CD4-positive, alpha-beta memory T cell (primary cell): Measurements from ENCODE around the gene EMILIN1. TPM values are rescaled to one million over a fixed set of nuclear protein-coding genes. Genes with fewer than 3 reads are reported as not detected.

Experiments
- CTCF ChIA-PET: fragments of 350-600 bp; sonication (Branson Sonifier 250); formaldehyde crosslinking; loops from one replicate; lab custom pipeline; 2021; ENCODE audit warnings: inconsistent platforms; ENCODE audit not compliant: partially characterized antibody; lab: Charles Lee
- POLR2A ChIA-PET: fragments of 350-600 bp; sonication (Branson Sonifier 250); formaldehyde crosslinking; loops from one replicate; lab custom pipeline; 2021; ENCODE audit not compliant: partially characterized antibody; lab: Charles Lee
- DNase-seq, 5 donors: peaks; one replicate each; pipeline versions ENCODE4 v3.0.0 to v3.0.0-alpha.2; 2020 to 2022; ENCODE audit warnings: mixed read lengths in 1 of 5
- H3K27ac ChIP-seq: one replicate; pipeline ENCODE4 v1.7.0; 2013; ENCODE audit warnings: low read depth, low read length
- H3K27me3 ChIP-seq: 2 replicates; pipeline ENCODE4 v1.7.0; 2013; ENCODE audit warnings: mild to moderate bottlenecking, low read length, moderate library complexity; ENCODE audit not compliant: insufficient read depth
- H3K36me3 ChIP-seq: 2 replicates; pipeline ENCODE4 v1.7.0; 2013; ENCODE audit warnings: mild to moderate bottlenecking, low read length, moderate library complexity; ENCODE audit not compliant: insufficient read depth
- H3K4me1 ChIP-seq: 2 replicates; pipeline ENCODE4 v1.7.0; 2013; ENCODE audit warnings: mild to moderate bottlenecking, low read length, moderate library complexity; ENCODE audit not compliant: insufficient read depth
- H3K4me3 ChIP-seq, 2 donors: one replicate each; pipeline ENCODE4 v1.7.0; 2013; ENCODE audit warnings: low read length in 2 of 2, mild to moderate bottlenecking in 1 of 2
- H3K9me3 ChIP-seq, 2 donors: one replicate each; pipeline ENCODE4 v1.7.0; 2013; ENCODE audit warnings: low read length in 2 of 2, control low read depth in 1 of 2; ENCODE audit not compliant: control insufficient read depth in 1 of 2
- H3K27ac Mint-ChIP-seq, 7 donors: one replicate each; pipeline ENCODE4 v1.8.0; 2020 to 2021; ENCODE audit warnings: mixed read lengths in 7 of 7, mild to moderate bottlenecking in 6 of 7, inconsistent platforms in 3 of 7, moderate library complexity in 3 of 7
- H3K27me3 Mint-ChIP-seq, 2 donors: one replicate each; pipeline ENCODE4 v1.8.0; 2020 to 2021; ENCODE audit warnings: mixed read lengths in 2 of 2
- H3K36me3 Mint-ChIP-seq, 2 donors: one replicate each; pipeline ENCODE4 v1.8.0; 2020 to 2021; ENCODE audit warnings: mixed read lengths in 2 of 2, inconsistent platforms in 1 of 2, mild to moderate bottlenecking in 1 of 2
- H3K4me1 Mint-ChIP-seq, 4 donors: one replicate each; pipeline ENCODE4 v1.8.0; 2020 to 2021; ENCODE audit warnings: mixed read lengths in 4 of 4, mild to moderate bottlenecking in 1 of 4
- H3K4me3 Mint-ChIP-seq, 8 donors: one replicate each; pipeline ENCODE4 v1.8.0; 2020 to 2021; ENCODE audit warnings: mixed read lengths in 8 of 8, mild to moderate bottlenecking in 7 of 8, moderate library complexity in 6 of 8, inconsistent platforms in 3 of 8
- H3K9me3 Mint-ChIP-seq, 8 donors: one replicate each; pipeline ENCODE4 v1.8.0; 2020 to 2021; ENCODE audit warnings: mixed read lengths in 8 of 8, mild to moderate bottlenecking in 5 of 8, inconsistent platforms in 3 of 8, moderate library complexity in 1 of 8
- intact Hi-C: fragments of 100-400 bp; cut with micrococcal nuclease; formaldehyde crosslinking; loops from one replicate; pipeline ENCODE4 v1.15.1; 2023
- polyA plus RNA-seq, 2 donors: library from polyadenylated mRNA; unstranded; fragments of 300-500 nt; fragmentation: Illumina TruSeq; gene quantifications; one replicate each; pipeline ENCODE4 v1.2.3, GENCODE V29; 2021
- total RNA-seq, 2 experiments: library from RNA; stranded (reverse); gene quantifications; one replicate each; pipeline ENCODE4 v1.2.3, GENCODE V29; 2021

EMILIN1 gene
- total RNA-seq: under 1 TPM; 0.33 to 0.81 TPM
- polyA plus RNA-seq: under 1 TPM; 0.35 to 0.67 TPM

- H3K4me1 Mint-ChIP-seq: peaks cover 27 to 50% (median 40%) of the 10 kb centered on the region in 4 donors
- Histone ChIP-seq H3K9me3 (no peaks in the 10 kb centered on the region), H3K27me3 (no peaks in the 10 kb centered on the region), H3K27ac (no peak within 1 kb of the TSS), H3K4me1 (peaks cover 48% of the 10 kb centered on the region), H3K36me3 (no peaks in the 10 kb centered on the region), H3K4me3 (no peak within 1 kb of the TSS)
- H3K27ac Mint-ChIP-seq: peak within 1 kb of the TSS in 2 of 7 donors; percentile 33 to 89
- CTCF ChIA-PET: no interaction called here
- H3K36me3 Mint-ChIP-seq: no peaks in the 10 kb centered on the region
- H3K9me3 Mint-ChIP-seq: no peaks in the 10 kb centered on the region
- DNase-seq: no peak
- H3K27me3 Mint-ChIP-seq: peaks cover 0 to 2% of the 10 kb centered on the region in 2 donors
- POLR2A ChIA-PET: interaction anchor here (1.0 to 18.9 kb wide), 3 partner anchors 18 to 56 kb away, joined by 3 to 402 read pairs (median 3); partner anchors contain the start of genes AGBL5 and PREB
- H3K4me3 Mint-ChIP-seq: no peak within 1 kb of the TSS
- intact Hi-C loops: no loop called here
Measured at GRCh38 chr2:27078267-27079194, at the start of gene EMILIN1. TSS of gene EMILIN1 (plus strand) at chr2:27078615. CDS start at chr2:27079066, 451 bp downstream.

- H3K27ac Mint-ChIP-seq: no peak overlapping the region
- ChIA-PET POLR2A (interaction anchor here (2.1 to 6.8 kb wide), 2 partner anchors 17 to 22 kb away, joined by 4 to 72 read pairs; partner anchors contain the start of gene AGBL5), CTCF (no interaction called here)
- peaks cover 13 to 38% (median 29%) of the 10 kb centered on the region in 4 donors for H3K4me1 Mint-ChIP-seq
- Histone ChIP-seq H3K27me3 (no peaks in the 10 kb centered on the region), H3K9me3 (no peaks in the 10 kb centered on the region), H3K4me1 (peaks cover 17% of the 10 kb centered on the region), H3K4me3 (no peak overlapping the region), H3K36me3 (no peaks in the 10 kb centered on the region), H3K27ac (no peak overlapping the region)
- H3K27me3 Mint-ChIP-seq: no peaks in the 10 kb centered on the region
- peak overlapping the region in 1 of 8 donors; percentile 31 for H3K4me3 Mint-ChIP-seq
- DNase-seq: no peak
- H3K36me3 Mint-ChIP-seq: peaks cover 0 to 27% of the 10 kb centered on the region in 2 donors
- intact Hi-C loops: no loop called here
- H3K9me3 Mint-ChIP-seq: no peaks in the 10 kb centered on the region
Measured at GRCh38 chr2:27029051-27029450, 49.4 kb upstream of the EMILIN1 start.

GRCh38 chr2:27032495-27033252 is 45.7 kb upstream of the EMILIN1 start, which contains the start of gene TMEM214:
TSS of gene TMEM214 (plus strand) at chr2:27032965. CDS start at chr2:27033016, 51 bp downstream.
- peaks cover 6 to 45% of the 10 kb centered on the region in 2 donors for H3K36me3 Mint-ChIP-seq
- Histone ChIP-seq H3K9me3 (no peaks in the 10 kb centered on the region), H3K27ac (peak within 1 kb of the TSS; percentile 77), H3K36me3 (peaks cover 28% of the 10 kb centered on the region), H3K27me3 (no peaks in the 10 kb centered on the region), H3K4me3 (peak within 1 kb of the TSS; percentile 94 to 95), H3K4me1 (peaks cover 28% of the 10 kb centered on the region)
- CTCF ChIA-PET: interaction anchor here (1.0 to 2.4 kb wide), 2 partner anchors 17 to 55 kb away, joined by 3 to 11 read pairs; no protein-coding TSS in a partner anchor
- DNase-seq: peak; percentile 65 to 80 (median 73)
- peak within 1 kb of the TSS; percentile 81 to 96 (median 95) for H3K27ac Mint-ChIP-seq
- H3K4me3 Mint-ChIP-seq: peak within 1 kb of the TSS; percentile 94 to 98 (median 96)
- H3K9me3 Mint-ChIP-seq: no peaks in the 10 kb centered on the region
- H3K4me1 Mint-ChIP-seq: peaks cover 19 to 49% (median 36%) of the 10 kb centered on the region in 4 donors
- POLR2A ChIA-PET: interaction anchor here (0.7 to 6.8 kb wide), 12 partner anchors 13 to 101 kb away, joined by 3 to 72 read pairs (median 4); partner anchors contain the start of genes AGBL5, KHK and OST4
- intact Hi-C loops: loop anchor here (1.0 to 5.0 kb wide), 4 partner anchors 18 to 60 kb away; partner anchors contain the start of genes MAPRE3 and OST4
- no peaks in the 10 kb centered on the region for H3K27me3 Mint-ChIP-seq

GRCh38 chr2:27033253-27033852 is 45.1 kb upstream of the EMILIN1 start:
- H3K4me3 Mint-ChIP-seq: peak overlapping the region; percentile 89 to 96 (median 95)
- ChIA-PET CTCF (interaction anchor here (1.4 to 2.4 kb wide), 2 partner anchors 17 to 54 kb away, joined by 4 to 11 read pairs; no protein-coding TSS in a partner anchor), POLR2A (interaction anchor here (1.0 to 6.8 kb wide), 9 partner anchors 12 to 54 kb away, joined by 3 to 72 read pairs (median 5); partner anchors contain the start of genes AGBL5, KHK and OST4)
- no peaks in the 10 kb centered on the region for H3K27me3 ChIP-seq
- H3K9me3 ChIP-seq: no peaks in the 10 kb centered on the region
- peaks cover 28% of the 10 kb centered on the region for H3K4me1 ChIP-seq
- H3K36me3 Mint-ChIP-seq: peaks cover 6 to 50% of the 10 kb centered on the region in 2 donors
- intact Hi-C loops: loop anchor here (2.0 to 5.0 kb wide), 2 partner anchors 37 to 61 kb away; partner anchors contain the start of genes MAPRE3 and OST4
- peak overlapping the region; percentile 77 for H3K27ac ChIP-seq
- peak overlapping the region; percentile 5 to 96 (median 95) for H3K27ac Mint-ChIP-seq
- H3K4me3 ChIP-seq: peak overlapping the region; percentile 94 to 95
- H3K4me1 Mint-ChIP-seq: peaks cover 19 to 49% (median 36%) of the 10 kb centered on the region in 4 donors
- H3K27me3 Mint-ChIP-seq: no peaks in the 10 kb centered on the region
- H3K9me3 Mint-ChIP-seq: no peaks in the 10 kb centered on the region
- DNase-seq: no peak
- peaks cover 35% of the 10 kb centered on the region for H3K36me3 ChIP-seq

- Histone ChIP-seq H3K4me1 (peaks cover 21% of the 10 kb centered on the region), H3K27ac (no peak overlapping the region), H3K9me3 (no peaks in the 10 kb centered on the region), H3K36me3 (peaks cover 64% of the 10 kb centered on the region), H3K4me3 (no peak overlapping the region), H3K27me3 (no peaks in the 10 kb centered on the region)
- ChIA-PET POLR2A (interaction anchor here (0.6 to 4.5 kb wide), 2 partner anchors 13 to 172 kb away, joined by 3 to 37 read pairs; partner anchors contain the start of gene AGBL5), CTCF (no interaction called here)
- H3K27ac Mint-ChIP-seq: peak overlapping the region in 1 of 7 donors; percentile 32
- no peak overlapping the region for H3K4me3 Mint-ChIP-seq
- DNase-seq: no peak
- intact Hi-C loops: no loop called here
- H3K9me3 Mint-ChIP-seq: no peaks in the 10 kb centered on the region
- H3K4me1 Mint-ChIP-seq: peaks cover 14 to 21% (median 17%) of the 10 kb centered on the region in 4 donors
- H3K27me3 Mint-ChIP-seq: no peaks in the 10 kb centered on the region
- peaks cover 18 to 78% of the 10 kb centered on the region in 2 donors for H3K36me3 Mint-ChIP-seq
Measured at GRCh38 chr2:27038012-27038411, 40.4 kb upstream of the EMILIN1 start.

GRCh38 chr2:27038631-27039339 is 39.6 kb upstream of the EMILIN1 start:
- Mint-ChIP-seq H3K9me3 (no peaks in the 10 kb centered on the region), H3K36me3 (peaks cover 18 to 71% of the 10 kb centered on the region in 2 donors), H3K27me3 (no peaks in the 10 kb centered on the region), H3K4me1 (peaks cover 8 to 14% (median 11%) of the 10 kb centered on the region in 4 donors), H3K4me3 (no peak overlapping the region), H3K27ac (peak overlapping the region in 1 of 7 donors; percentile 18)
- POLR2A ChIA-PET: interaction anchor here (1.0 to 4.5 kb wide), 2 partner anchors 12 to 32 kb away, joined by 3 to 37 read pairs; partner anchors contain the start of gene AGBL5
- H3K36me3 ChIP-seq: peaks cover 64% of the 10 kb centered on the region
- no peak overlapping the region for H3K4me3 ChIP-seq
- intact Hi-C loops: no loop called here
- H3K4me1 ChIP-seq: peaks cover 14% of the 10 kb centered on the region
- CTCF ChIA-PET: interaction anchor here (1.0 to 1.5 kb wide), 2 partner anchors 11 to 12 kb away, joined by 3 to 4 read pairs; partner anchors contain the start of gene AGBL5
- no peaks in the 10 kb centered on the region for H3K9me3 ChIP-seq
- no peak for DNase-seq
- H3K27ac ChIP-seq: no peak overlapping the region
- no peaks in the 10 kb centered on the region for H3K27me3 ChIP-seq
